ENCODE measurements around the gene EFCAB12.

DNA sequence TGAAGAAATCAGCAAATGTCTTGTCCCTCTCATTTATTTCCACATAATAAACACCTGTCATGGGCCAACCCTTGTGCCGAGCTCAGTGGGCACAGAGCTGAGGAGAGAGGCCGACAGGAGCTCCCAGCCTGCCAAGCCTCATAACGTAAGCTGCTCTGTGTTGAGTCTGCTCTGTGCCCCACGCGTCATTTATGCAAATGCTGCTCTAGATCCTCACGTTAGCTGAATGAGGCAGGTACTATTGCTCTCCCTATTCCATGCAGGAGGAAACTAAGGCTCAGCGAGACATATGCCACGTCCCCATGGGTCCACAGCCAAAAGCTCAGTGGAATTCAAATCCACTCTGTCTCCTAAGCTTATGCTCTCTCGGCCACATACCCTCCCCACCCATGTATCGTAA lies 41.5 kb downstream of the EFCAB12 start:
- TF ChIP-seq CTCF (IDR thresholded peaks at IDR 0.05 in 2 of 3, conservative IDR thresholded peaks at IDR 0.05 in 1 of 3; ENCODE audit: control insufficient read depth in 2 of 3, extremely low read depth in 1 of 3, insufficient read depth in 1 of 3, low read depth in 3 of 3, low read length in 3 of 3) (no peak), TAF1 (IDR thresholded peaks at IDR 0.05; ENCODE audit: borderline replicate concordance, low read depth, low read length) (no peak), MYC (IDR thresholded peaks at IDR 0.05; ENCODE audit: insufficient read depth, insufficient read length, insufficient replicate concordance, low read length, severe bottlenecking) (no peak), FOXM1 (IDR thresholded peaks at IDR 0.05; ENCODE audit: low read depth, low read length) (no peak), RAD21 (IDR thresholded peaks at IDR 0.05; ENCODE audit: insufficient read depth, low read depth, low read length) (no peak), BACH1 (IDR thresholded peaks at IDR 0.05; ENCODE audit: borderline replicate concordance) (no peak)

Measured in GM12878 (cell line).